Cerebellar nuclear complex (tissue), 1 donor: ENCODE measurements around the gene TFPI2.

ENCODE experiments used
- DNase-seq, 2 experiments: peaks; one replicate each; lab custom pipeline; 2025; lab: John Stamatoyannopoulos, UW

The TFPI2 gene

GRCh38 chr7:93855797-93856196 lies 34.8 kb downstream of the TFPI2 start:
- DNase-seq, result no peak

DNA sequence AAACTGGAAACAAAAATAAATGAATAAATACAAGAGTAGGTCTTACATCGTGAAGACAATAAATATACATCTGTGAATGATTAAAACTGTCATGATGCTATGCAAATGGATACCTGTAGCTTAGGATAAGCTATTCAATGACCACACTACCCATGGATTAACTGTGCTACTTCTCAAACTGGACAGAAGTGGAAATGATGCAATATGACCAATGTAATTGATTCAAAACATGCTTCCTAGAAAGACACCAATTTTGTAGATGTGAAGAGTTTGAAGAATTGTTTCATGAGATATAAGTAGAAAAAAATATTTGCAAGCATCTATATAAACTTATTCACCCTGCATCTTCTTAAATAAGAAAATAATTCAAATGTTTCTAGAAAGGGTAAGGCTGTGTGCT lies 36.1 kb downstream of the TFPI2 start:
- no peak for DNase-seq

GRCh38 chr7:93851536-93851935 lies 39.0 kb downstream of the TFPI2 start:
- DNase-seq, result no peak

DNA sequence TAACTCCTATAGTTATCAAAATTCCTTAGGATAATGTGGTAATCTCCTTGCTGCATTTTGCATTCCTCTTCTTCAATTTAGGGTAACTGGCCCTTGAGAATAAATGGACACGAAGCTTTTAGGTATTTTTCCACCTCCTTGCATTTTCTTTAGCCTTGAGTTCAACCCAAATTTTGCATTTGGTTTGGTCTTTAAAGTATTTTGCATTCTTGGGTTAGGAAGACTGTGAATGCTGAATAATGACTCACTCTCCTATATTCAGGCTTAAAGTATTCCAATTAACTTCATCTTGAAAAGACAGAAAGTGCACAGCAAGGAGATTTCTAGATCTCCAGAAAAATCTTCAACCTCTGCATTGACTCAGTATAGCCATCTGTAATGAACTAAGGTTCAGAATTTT lies 47.3 kb downstream of the TFPI2 start:
- DNase-seq, result no peak

GRCh38 chr7:93838966-93839365 lies 51.6 kb downstream of the TFPI2 start:
- no peak for DNase-seq

DNA sequence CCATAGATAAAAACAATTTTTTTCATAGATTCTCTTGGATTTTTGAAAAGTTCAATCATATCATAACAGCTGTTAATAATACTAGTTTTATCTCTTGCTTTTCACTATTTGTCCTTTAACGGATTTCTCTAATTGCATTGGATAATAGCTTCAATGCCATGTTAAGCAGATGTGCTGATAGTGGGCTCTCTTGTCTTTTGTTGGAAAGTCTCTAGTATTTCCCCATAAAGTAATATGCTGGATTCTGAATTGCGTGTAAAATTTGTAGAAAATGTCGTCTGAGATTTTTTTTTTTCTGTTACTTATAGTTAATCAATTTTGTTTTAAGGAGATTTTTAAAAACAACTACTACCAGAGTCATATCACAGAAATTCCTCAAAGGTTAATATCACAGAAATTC lies 53.3 kb downstream of the TFPI2 start:
- no peak for DNase-seq

DNA sequence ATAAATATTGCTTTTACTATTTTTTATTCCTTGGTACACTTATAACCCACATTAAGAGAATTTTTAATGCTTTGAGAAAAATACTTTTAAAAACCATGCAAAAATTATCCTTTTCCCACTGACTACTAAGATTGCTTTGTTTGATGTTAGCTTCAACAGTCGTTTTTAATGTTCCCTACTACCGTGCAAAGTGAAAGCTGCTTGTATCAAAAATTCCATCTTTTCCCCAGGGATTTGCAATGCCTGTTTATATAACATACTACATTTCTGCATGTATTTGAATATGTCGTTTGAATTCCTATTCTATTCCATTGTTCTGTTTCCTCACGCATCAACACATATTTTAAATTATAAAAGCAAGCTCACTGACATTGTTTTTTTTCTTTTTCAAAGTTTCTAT lies 54.4 kb downstream of the TFPI2 start:
- no peak for DNase-seq

DNA sequence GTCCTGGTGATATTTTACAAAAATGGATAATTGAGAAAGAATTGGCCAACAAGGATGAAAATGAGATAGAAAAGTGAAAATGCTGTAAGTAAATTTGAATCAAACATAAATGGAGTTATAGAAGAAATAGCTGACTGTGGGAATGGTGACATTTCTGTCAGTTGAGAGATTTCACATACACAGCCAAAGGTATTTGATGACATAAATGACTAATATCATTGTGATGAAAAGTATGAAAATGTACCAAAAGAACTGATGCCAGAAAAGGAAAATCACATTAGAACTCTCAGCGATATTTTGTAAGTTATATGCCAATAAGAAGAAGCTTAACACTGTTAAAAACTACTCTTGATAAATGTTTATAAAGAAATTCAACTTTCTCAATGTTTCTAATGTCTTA lies 54.9 kb downstream of the TFPI2 start:
- DNase-seq, result no peak
